ENCODE data around the gene EEF1AKMT1.

- no peak for TF ChIP-seq CTCF (IDR thresholded peaks at IDR 0.05; ENCODE audit: low read depth, low read length)
- no peak for TF ChIP-seq EZH2phosphoT487 (IDR thresholded peaks at IDR 0.05; ENCODE audit: low read depth)
Measured at GRCh38 chr13:20680416-20681080, 93.2 kb downstream of the EEF1AKMT1 start.

Data from OCI-LY3 (cell line).